ENCODE data around the gene MRPL41.

- TF ChIP-seq POLR2A (IDR thresholded peaks at IDR 0.05; ENCODE audit: low read depth, low read length), result no peak
- no peak for TF ChIP-seq PAX5 (IDR thresholded peaks at IDR 0.05; ENCODE audit: insufficient read depth, low read length, severe bottlenecking)
- TF ChIP-seq POLR2AphosphoS5 (IDR thresholded peaks at IDR 0.05; ENCODE audit: low read depth, low read length), result no peak
- no peak for TF ChIP-seq TAF1 (IDR thresholded peaks at IDR 0.05; ENCODE audit: low read depth, low read length)
Observed at GRCh38 chr9:137555179-137555578, 3.5 kb downstream of the MRPL41 start.
